ENCODE data around the gene PGS1. TPM values are rescaled to one million over a fixed set of nuclear protein-coding genes. Genes with fewer than 3 reads are reported as not detected.

The PGS1 gene
- total RNA-seq, 2 donors from 2014 or later: 33.3 to 40.2 TPM

DNA sequence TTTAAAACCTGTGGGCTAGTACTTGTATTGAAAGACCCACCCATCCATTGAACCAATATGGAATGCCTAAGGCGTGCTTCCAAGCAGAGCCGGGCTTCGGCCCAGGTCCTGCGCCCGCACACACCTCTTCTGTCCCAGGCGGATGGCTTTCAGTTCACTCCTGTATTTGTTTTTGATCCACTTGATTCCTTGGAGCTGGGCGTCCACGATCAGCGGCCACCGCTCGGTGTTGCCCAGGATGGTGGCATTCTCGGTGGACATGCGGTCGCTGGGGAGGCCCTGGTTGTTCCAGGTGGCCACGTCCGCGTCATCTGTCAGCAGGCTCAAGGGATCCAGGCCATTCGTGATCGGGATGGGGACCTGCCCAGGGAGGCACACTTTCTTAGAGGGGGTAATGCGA is 75.9 kb downstream of the PGS1 start:
- H3K27ac ChIP-seq: no peak overlapping the region
- intact Hi-C loops (cut with DNase I): no loop called here
- no peaks in the 10 kb centered on the region for H3K36me3 ChIP-seq
- no peaks in the 10 kb centered on the region for H3K9me3 ChIP-seq
- no peak overlapping the region for H3K9ac ChIP-seq (ENCODE audit: low read depth in 2 of 2, low read length in 2 of 2)
- no peaks in the 10 kb centered on the region for H3K4me1 ChIP-seq
- TF ChIP-seq, protein P1, sequence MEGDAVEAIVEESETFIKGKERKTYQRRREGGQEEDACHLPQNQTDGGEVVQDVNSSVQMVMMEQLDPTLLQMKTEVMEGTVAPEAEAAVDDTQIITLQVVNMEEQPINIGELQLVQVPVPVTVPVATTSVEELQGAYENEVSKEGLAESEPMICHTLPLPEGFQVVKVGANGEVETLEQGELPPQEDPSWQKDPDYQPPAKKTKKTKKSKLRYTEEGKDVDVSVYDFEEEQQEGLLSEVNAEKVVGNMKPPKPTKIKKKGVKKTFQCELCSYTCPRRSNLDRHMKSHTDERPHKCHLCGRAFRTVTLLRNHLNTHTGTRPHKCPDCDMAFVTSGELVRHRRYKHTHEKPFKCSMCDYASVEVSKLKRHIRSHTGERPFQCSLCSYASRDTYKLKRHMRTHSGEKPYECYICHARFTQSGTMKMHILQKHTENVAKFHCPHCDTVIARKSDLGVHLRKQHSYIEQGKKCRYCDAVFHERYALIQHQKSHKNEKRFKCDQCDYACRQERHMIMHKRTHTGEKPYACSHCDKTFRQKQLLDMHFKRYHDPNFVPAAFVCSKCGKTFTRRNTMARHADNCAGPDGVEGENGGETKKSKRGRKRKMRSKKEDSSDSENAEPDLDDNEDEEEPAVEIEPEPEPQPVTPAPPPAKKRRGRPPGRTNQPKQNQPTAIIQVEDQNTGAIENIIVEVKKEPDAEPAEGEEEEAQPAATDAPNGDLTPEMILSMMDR (IDR thresholded peaks at IDR 0.05): no peak
- DNase-seq: no peak
- no peaks in the 10 kb centered on the region for H3K27me3 ChIP-seq
- H3K4me3 ChIP-seq: no peak overlapping the region

DNA sequence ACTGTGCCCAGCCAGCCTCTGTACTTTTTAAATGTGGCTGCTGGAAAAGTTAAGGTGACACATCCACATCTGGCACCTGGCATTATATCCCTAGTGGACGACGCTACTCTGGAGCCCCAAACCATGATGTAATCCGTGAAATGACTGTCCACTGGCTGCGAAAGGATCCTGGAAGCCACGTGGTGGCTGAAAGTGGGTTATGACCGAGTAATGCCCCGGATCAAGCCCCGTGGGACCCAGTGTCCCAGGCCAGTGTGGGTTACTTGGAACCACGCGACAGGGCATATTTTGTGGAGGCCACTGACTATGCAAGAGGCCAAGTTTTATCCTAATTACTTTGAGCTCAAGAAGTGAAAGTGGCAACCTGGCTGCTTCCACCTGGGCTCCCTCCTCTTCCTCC is 79.6 kb downstream of the PGS1 start:
- intact Hi-C loops (cut with DNase I): no loop called here
- TF ChIP-seq, protein P1 (IDR thresholded peaks at IDR 0.05): no peak
- Histone ChIP-seq H3K4me1 (no peaks in the 10 kb centered on the region), H3K4me3 (no peak overlapping the region), H3K27me3 (no peaks in the 10 kb centered on the region), H3K9ac (ENCODE audit: low read depth in 2 of 2, low read length in 2 of 2) (no peak overlapping the region), H3K27ac (no peak overlapping the region), H3K9me3 (no peaks in the 10 kb centered on the region), H3K36me3 (no peaks in the 10 kb centered on the region)
- no peak for DNase-seq

DNA sequence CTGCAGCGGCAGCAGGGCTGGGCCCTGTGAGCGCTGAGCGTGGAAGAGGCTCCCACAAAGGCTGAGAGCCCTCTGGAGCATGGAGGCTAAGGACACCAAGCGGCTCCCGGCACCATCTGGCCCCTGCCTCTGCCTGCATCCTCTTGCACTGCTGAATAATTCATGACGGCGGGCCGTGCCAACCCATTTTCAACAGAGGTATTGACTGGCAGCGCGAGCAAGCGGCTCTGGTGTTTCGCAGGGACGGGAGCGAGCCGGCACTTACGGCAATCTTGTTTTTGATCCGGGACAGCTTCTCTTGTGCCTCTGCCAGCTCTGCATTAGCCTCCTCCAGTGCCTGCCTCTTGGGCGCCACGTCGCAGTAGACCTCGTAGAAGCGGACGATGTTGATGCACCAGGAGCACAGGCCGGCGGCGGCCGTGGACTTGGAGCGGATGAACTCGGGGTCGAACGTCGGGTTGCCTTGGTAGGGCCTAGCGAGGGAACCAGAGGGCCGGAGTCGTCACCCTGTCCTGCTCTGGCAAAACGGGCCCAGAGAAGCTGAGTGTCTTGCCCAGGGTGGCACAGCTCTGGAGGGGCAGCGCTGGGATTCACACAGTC is 80.4 kb downstream of the PGS1 start:
- intact Hi-C loops (cut with DNase I): no loop called here
- TF ChIP-seq, protein P1 (IDR thresholded peaks at IDR 0.05): no peak
- Histone ChIP-seq H3K4me1 (no peaks in the 10 kb centered on the region), H3K9me3 (no peaks in the 10 kb centered on the region), H3K27ac (no peak overlapping the region), H3K9ac (ENCODE audit: low read depth in 2 of 2, low read length in 2 of 2) (no peak overlapping the region), H3K27me3 (no peaks in the 10 kb centered on the region), H3K4me3 (no peak overlapping the region), H3K36me3 (no peaks in the 10 kb centered on the region)
- DNase-seq: no peak

DNA sequence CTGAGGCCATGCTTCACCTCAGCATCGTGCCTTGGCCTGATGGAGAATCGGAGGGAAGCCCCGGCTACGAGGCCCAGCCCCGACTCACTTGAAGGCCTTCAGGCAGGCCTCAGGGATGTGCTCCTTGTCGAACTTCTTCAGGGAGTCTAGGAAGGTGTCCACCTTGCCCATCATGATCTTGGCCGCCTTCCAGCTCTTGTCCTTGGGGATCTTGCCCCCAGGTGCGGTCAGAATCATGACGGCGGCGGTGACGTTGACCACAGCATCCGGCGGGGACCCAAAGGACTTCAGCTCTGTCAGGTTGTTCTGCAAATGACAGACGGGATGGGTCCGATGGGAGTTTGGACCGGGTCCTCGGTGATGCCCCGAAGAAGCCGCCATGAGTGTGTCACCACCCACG is 81.2 kb downstream of the PGS1 start:
- TF ChIP-seq, protein P1 (IDR thresholded peaks at IDR 0.05): no peak
- Histone ChIP-seq H3K4me3 (no peak overlapping the region), H3K9ac (ENCODE audit: low read depth in 2 of 2, low read length in 2 of 2) (no peak overlapping the region), H3K27ac (no peak overlapping the region), H3K4me1 (no peaks in the 10 kb centered on the region), H3K36me3 (no peaks in the 10 kb centered on the region), H3K9me3 (no peaks in the 10 kb centered on the region), H3K27me3 (no peaks in the 10 kb centered on the region)
- intact Hi-C loops (cut with DNase I): no loop called here
- no peak for DNase-seq

DNA sequence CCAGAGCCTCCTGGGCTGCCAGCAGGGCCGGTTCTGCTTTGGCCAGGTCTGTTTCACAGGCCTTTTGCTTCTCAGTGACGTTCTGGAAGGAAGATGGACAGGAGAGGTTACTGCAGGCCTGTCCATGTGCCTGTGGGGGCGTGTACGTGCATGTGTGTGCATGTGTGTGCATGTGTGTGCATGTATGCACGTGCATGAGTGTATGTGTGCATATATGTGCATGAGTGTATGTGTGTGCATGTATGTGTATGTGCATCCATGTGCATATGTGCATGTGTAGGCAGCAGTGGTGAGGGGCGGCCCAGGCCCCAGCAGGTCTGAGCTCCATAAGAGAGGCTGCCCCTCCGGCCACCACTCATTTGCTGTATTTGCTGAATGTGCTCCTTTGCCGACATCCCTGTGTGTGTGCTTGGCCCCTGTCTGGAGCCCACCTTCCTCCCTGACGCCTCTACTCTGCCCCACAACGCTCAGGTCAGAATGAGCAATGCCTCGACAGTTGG is 81.8 kb downstream of the PGS1 start:
- H3K36me3 ChIP-seq: no peaks in the 10 kb centered on the region

More for the DNA sequence above, 81.8 kb downstream of the PGS1 start:
- Histone ChIP-seq H3K27ac (no peak overlapping the region), H3K9ac (ENCODE audit: low read depth in 2 of 2, low read length in 2 of 2) (no peak overlapping the region), H3K9me3 (no peaks in the 10 kb centered on the region), H3K4me1 (no peaks in the 10 kb centered on the region), H3K27me3 (no peaks in the 10 kb centered on the region), H3K4me3 (no peak overlapping the region)
- intact Hi-C loops (cut with DNase I): no loop called here
- TF ChIP-seq, protein P1 (IDR thresholded peaks at IDR 0.05): no peak
- no peak for DNase-seq

Data from colonic mucosa (tissue), 4 donors.